DND-41 (cell line): ENCODE data around the gene GPATCH3.

Experiments
- CTCF ChIP-seq: IDR thresholded peaks from 2 replicates; pipeline ENCODE4 v1.5.1; 2012; ENCODE audit warnings: borderline replicate concordance, low read length, moderate library complexity, mild to moderate bottlenecking; ENCODE audit not compliant: poor library complexity, severe bottlenecking; ENCODE audit errors: extremely low read depth
- EZH2 ChIP-seq: IDR thresholded peaks from 3 replicates; pipeline ENCODE4 v1.6.1; 2012; ENCODE audit warnings: borderline replicate concordance, low read depth, mild to moderate bottlenecking, moderate library complexity, low read length, inconsistent platforms; ENCODE audit not compliant: severe bottlenecking

DNA sequence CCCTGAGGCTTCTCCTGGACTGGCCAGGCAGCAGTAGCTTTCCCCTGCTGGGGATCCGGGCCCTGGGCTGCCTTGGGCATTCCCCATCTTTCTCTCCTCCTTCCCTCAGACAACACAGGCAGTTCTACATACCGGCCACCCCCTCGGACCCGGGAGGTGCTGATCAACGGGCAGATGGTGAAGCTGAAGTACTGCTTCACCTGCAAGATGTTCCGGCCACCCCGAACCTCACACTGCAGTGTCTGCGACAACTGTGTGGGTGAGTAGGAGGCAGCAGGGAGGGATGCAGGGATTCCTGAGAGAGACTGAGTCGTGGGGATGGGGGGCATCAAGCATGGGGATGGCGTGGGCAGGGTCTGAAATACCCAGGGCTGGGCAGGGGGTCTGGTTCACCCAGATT lies 51.8 kb downstream of the GPATCH3 start:
- TF ChIP-seq CTCF (no peak), EZH2 (no peak)
